Measurements from ENCODE around the gene JAK2.

DNA sequence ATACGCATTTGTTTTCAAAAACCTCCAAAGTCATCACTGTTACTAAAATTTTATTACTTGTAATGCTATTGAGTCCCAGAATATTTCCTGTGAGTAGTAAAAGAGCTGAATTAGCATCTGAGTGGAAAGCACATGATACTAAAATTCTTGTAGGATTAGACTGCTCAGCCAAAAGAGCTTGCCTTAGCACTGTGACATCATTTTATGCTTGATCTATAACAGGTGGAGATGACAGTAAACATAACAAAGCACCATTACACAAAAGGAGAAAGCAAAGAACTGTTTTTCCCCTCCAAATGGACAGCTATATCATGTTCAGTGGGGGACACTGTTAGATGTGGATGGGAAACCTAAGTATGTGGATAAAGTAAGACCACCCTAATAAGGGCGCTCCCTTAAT, 5.8 kb upstream of the JAK2 start:
- no peak for TF ChIP-seq CTCF (IDR thresholded peaks at IDR 0.05)
- TF ChIP-seq POLR2A (IDR thresholded peaks at IDR 0.05), result no peak
- peak; percentile 16 for TF ChIP-seq POLR2AphosphoS5 (IDR thresholded peaks at IDR 0.05)
